ENCODE results near the gene PAK4.
"Not testable (repeated sequence)": the region's sequence is repeated elsewhere in the genome, so short reads cannot be mapped to it uniquely, and the experiment has no call there.

Gene PAK4

GRCh38 chr19:39130337-39131254 is 5.0 kb downstream of the PAK4 start:
- no peak for DNase-seq (ENCODE audit: low spot score)

- no peak for DNase-seq (ENCODE audit: low spot score)
Observed at GRCh38 chr19:39131255-39131755, 5.7 kb downstream of the PAK4 start.

- DNase-seq (ENCODE audit: low spot score), result no peak
Observed at GRCh38 chr19:39132344-39132969, 6.9 kb downstream of the PAK4 start.

GRCh38 chr19:39133431-39134270 is 8.1 kb downstream of the PAK4 start:
- DNase-seq (ENCODE audit: low spot score), result no peak

- DNase-seq (ENCODE audit: low spot score), result no peak
Observed at GRCh38 chr19:39135701-39136100, 10.1 kb downstream of the PAK4 start.

GRCh38 chr19:39136225-39136940 is 10.8 kb downstream of the PAK4 start:
- DNase-seq (ENCODE audit: low spot score), result no peak

- DNase-seq (ENCODE audit: low spot score), result no peak
Observed at GRCh38 chr19:39137131-39137530, 11.5 kb downstream of the PAK4 start.

- DNase-seq (ENCODE audit: low spot score), result no peak
Observed at GRCh38 chr19:39138221-39139211, 12.9 kb downstream of the PAK4 start.

- no peak for DNase-seq (ENCODE audit: low spot score)
Observed at GRCh38 chr19:39139305-39139874, 13.8 kb downstream of the PAK4 start.

GRCh38 chr19:39139971-39140453 is 14.4 kb downstream of the PAK4 start:
- DNase-seq (ENCODE audit: low spot score), result no peak

GRCh38 chr19:39140594-39140993 is 15.0 kb downstream of the PAK4 start:
- DNase-seq (ENCODE audit: low spot score), result no peak

GRCh38 chr19:39141929-39142328 is 16.3 kb downstream of the PAK4 start:
- DNase-seq (ENCODE audit: low spot score), result no peak

GRCh38 chr19:39142630-39143029 is 17.0 kb downstream of the PAK4 start:
- no peak for DNase-seq (ENCODE audit: low spot score)

GRCh38 chr19:39143757-39144289 is 18.2 kb downstream of the PAK4 start:
- not testable (repeated sequence) for DNase-seq (ENCODE audit: low spot score)

- peak; percentile 35 for DNase-seq (ENCODE audit: low spot score)
Observed at GRCh38 chr19:39144290-39145071, 18.9 kb downstream of the PAK4 start.

- no peak for DNase-seq (ENCODE audit: low spot score)
Observed at GRCh38 chr19:39145180-39145953, 19.8 kb downstream of the PAK4 start.

- DNase-seq (ENCODE audit: low spot score), result no peak
Observed at GRCh38 chr19:39146091-39146490, 20.5 kb downstream of the PAK4 start.
